Testis (tissue), 2 donors: ENCODE results near the gene CFAP299.

Source experiments
- POLR2A ChIP-seq: fragments of 450-650 bp; IDR thresholded peaks from one replicate; pipeline ENCODE4 v1.6.1; 2017; ENCODE audit warnings: antibody characterized with exemption, mild to moderate bottlenecking, moderate library complexity
- TF ChIP-seq, protein P1 (sequence below), 3 experiments: fragments of 450-650 bp in 2 of 3; fragments of 200-600 bp in 1 of 3; sonication (generic) in 1 of 3; IDR thresholded peaks; one replicate each; pipeline ENCODE4 v1.5.1; 2016 to 2019; ENCODE audit warnings: antibody characterized with exemption in 3 of 3, mild to moderate bottlenecking in 2 of 3, moderate library complexity in 1 of 3

GRCh38 chr4:80999943-81000342 lies 664.4 kb downstream of the CFAP299 start:
- TF ChIP-seq, protein P1, sequence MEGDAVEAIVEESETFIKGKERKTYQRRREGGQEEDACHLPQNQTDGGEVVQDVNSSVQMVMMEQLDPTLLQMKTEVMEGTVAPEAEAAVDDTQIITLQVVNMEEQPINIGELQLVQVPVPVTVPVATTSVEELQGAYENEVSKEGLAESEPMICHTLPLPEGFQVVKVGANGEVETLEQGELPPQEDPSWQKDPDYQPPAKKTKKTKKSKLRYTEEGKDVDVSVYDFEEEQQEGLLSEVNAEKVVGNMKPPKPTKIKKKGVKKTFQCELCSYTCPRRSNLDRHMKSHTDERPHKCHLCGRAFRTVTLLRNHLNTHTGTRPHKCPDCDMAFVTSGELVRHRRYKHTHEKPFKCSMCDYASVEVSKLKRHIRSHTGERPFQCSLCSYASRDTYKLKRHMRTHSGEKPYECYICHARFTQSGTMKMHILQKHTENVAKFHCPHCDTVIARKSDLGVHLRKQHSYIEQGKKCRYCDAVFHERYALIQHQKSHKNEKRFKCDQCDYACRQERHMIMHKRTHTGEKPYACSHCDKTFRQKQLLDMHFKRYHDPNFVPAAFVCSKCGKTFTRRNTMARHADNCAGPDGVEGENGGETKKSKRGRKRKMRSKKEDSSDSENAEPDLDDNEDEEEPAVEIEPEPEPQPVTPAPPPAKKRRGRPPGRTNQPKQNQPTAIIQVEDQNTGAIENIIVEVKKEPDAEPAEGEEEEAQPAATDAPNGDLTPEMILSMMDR (IDR thresholded peaks at IDR 0.05) = no peak
- no peak for TF ChIP-seq POLR2A
